Measurements from ENCODE around the gene GJB3. TPM values are rescaled to one million over a fixed set of nuclear protein-coding genes. Genes with fewer than 3 reads are reported as not detected.

Gene GJB3
- total and polyA plus RNA-seq, 5 donors from 2014 or later, result not detected

DNA sequence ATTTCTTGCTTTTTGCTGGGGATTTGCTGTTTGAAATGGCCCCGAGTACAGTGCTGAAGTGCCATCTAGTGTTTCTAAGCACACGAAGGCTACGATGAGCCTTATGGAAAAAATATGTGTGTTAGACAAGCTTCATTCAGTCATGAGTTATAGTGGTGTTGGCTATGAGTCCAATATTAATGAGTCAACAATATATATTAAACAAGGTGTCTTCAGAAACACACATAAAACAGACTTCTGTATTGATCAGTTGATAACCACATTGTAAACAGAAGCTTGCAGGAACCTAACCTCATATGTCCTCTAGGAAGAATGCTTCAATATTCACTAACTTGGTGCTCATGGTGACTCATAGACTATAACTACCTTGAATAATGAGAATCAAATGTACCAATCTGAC, 27.9 kb upstream of the GJB3 start:
- H3K4me3 Mint-ChIP-seq, result no peak overlapping the region
- Histone ChIP-seq H3K4me3 (ENCODE audit: low read depth, low read length) (no peak overlapping the region), H3K27ac (ENCODE audit: insufficient read depth, low read length, poor library complexity, severe bottlenecking) (no peak overlapping the region), H3K36me3 (ENCODE audit: control insufficient read depth, insufficient read depth, low read length) (no peaks in the 10 kb centered on the region), H3K4me1 (ENCODE audit: control insufficient read depth, insufficient read depth, low read length, poor library complexity, severe bottlenecking) (no peaks in the 10 kb centered on the region), H3K9me3 (ENCODE audit: control insufficient read depth in 2 of 2, low read length in 2 of 2) (no peaks in the 10 kb centered on the region), H3K27me3 (ENCODE audit: control insufficient read depth, insufficient read depth, low read length) (no peaks in the 10 kb centered on the region)
- no peaks in the 10 kb centered on the region for H3K4me1 Mint-ChIP-seq
- no peaks in the 10 kb centered on the region for H3K36me3 Mint-ChIP-seq
- H3K27me3 Mint-ChIP-seq, result peaks cover 12% of the 10 kb centered on the region
- ATAC-seq (ENCODE audit: low read depth in 2 of 2) (no peak), DNase-seq (no peak)
- no peak overlapping the region for H3K27ac Mint-ChIP-seq
- peaks cover 0 to 2% (median 0%) of the 10 kb centered on the region in 7 donors for H3K9me3 Mint-ChIP-seq

DNA sequence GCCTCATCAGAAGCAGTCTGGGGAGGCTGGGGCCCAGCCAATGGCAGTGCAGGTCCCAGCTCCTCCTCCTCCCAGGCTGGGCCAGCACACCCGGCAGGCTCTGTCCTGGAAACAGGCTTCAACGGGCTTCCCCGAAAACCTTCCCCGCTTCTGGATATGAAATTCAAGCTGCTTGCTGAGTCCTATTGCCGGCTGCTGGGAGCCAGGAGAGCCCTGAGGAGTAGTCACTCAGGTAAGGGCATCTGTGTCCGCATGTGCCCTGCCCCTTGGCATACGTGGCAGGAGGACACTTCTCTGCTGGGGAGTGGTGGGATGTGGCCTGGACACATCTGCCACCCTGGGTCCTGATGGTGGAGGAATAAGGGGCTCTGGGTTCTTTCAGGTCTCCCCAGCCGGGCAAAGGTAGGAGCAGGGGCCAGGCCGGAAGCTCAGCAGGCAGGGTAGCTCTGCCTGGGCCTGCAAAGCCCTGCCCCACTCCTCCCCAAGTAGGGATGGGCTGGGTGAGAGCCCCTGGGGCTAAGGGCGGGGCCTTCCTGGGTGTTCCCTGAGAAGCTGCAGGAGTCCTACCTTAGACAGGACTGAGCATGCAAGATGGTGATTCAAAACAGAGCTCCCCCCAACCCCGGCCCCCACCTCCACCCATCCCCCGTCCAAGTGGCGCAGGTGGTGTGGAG, 25.9 kb upstream of the GJB3 start, which contains the start of gene GJB5:
Gene GJB5, plus strand, starts transcription at position 84 of the 674 bp plus-strand sequence. CDS start 2,284 bp downstream, outside the sequence.
- Mint-ChIP-seq H3K36me3 (no peaks in the 10 kb centered on the region), H3K4me1 (no peaks in the 10 kb centered on the region), H3K9me3 (peaks cover 0 to 2% (median 0%) of the 10 kb centered on the region in 7 donors), H3K27me3 (peaks cover 7% of the 10 kb centered on the region), H3K27ac (no peak within 1 kb of the TSS), H3K4me3 (no peak within 1 kb of the TSS)
- DNase-seq (no peak), ATAC-seq (ENCODE audit: low read depth in 2 of 2) (no peak)
- H3K4me1 ChIP-seq (ENCODE audit: control insufficient read depth, insufficient read depth, low read length, poor library complexity, severe bottlenecking), result no peaks in the 10 kb centered on the region
- H3K9me3 ChIP-seq (ENCODE audit: control insufficient read depth in 2 of 2, low read length in 2 of 2), result no peaks in the 10 kb centered on the region
- H3K27me3 ChIP-seq (ENCODE audit: control insufficient read depth, insufficient read depth, low read length), result no peaks in the 10 kb centered on the region
- H3K4me3 ChIP-seq (ENCODE audit: low read depth, low read length), result no peak within 1 kb of the TSS
- no peak within 1 kb of the TSS for H3K27ac ChIP-seq (ENCODE audit: insufficient read depth, low read length, poor library complexity, severe bottlenecking)
- H3K36me3 ChIP-seq (ENCODE audit: control insufficient read depth, insufficient read depth, low read length), result no peaks in the 10 kb centered on the region

DNA sequence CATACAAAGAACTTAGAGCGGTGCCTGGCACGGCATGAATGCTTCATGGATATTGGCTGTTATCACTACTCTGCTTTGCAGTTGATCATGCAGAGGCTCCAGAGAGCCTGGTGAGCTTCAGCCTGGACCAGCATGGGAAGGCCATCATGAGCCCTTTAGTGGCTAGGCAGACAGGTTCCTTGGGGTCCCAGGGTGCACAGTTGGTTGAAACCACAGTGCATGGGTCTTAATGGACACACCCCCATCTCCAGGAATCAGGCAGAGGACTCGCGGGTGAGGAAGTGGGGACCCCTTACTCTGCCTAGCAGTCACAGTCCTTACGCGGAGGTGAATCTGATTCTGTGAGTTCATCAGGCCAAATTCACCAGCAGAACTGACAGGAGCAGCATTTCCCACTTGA, 25.1 kb upstream of the GJB3 start:
- no peak for ATAC-seq (ENCODE audit: low read depth in 2 of 2)
- H3K4me1 ChIP-seq (ENCODE audit: control insufficient read depth, insufficient read depth, low read length, poor library complexity, severe bottlenecking), result no peaks in the 10 kb centered on the region

DNA sequence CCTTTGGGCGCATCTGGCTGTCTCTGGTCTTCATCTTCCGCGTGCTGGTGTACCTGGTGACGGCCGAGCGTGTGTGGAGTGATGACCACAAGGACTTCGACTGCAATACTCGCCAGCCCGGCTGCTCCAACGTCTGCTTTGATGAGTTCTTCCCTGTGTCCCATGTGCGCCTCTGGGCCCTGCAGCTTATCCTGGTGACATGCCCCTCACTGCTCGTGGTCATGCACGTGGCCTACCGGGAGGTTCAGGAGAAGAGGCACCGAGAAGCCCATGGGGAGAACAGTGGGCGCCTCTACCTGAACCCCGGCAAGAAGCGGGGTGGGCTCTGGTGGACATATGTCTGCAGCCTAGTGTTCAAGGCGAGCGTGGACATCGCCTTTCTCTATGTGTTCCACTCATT, 23.6 kb upstream of the GJB3 start:
- no peak overlapping the region for H3K27ac ChIP-seq (ENCODE audit: insufficient read depth, low read length, poor library complexity, severe bottlenecking)
- Mint-ChIP-seq H3K36me3 (no peaks in the 10 kb centered on the region), H3K27me3 (peaks cover 7% of the 10 kb centered on the region), H3K4me1 (no peaks in the 10 kb centered on the region), H3K9me3 (no peaks in the 10 kb centered on the region), H3K27ac (no peak overlapping the region), H3K4me3 (no peak overlapping the region)
- ATAC-seq (ENCODE audit: low read depth in 2 of 2), result no peak
- H3K4me3 ChIP-seq (ENCODE audit: low read depth, low read length), result no peak overlapping the region
- no peaks in the 10 kb centered on the region for H3K27me3 ChIP-seq (ENCODE audit: control insufficient read depth, insufficient read depth, low read length)
- no peak for DNase-seq
- no peaks in the 10 kb centered on the region for H3K9me3 ChIP-seq (ENCODE audit: control insufficient read depth in 2 of 2, low read length in 2 of 2)
- H3K4me1 ChIP-seq (ENCODE audit: control insufficient read depth, insufficient read depth, low read length, poor library complexity, severe bottlenecking), result no peaks in the 10 kb centered on the region
- no peaks in the 10 kb centered on the region for H3K36me3 ChIP-seq (ENCODE audit: control insufficient read depth, insufficient read depth, low read length)

More for the DNA sequence above, 25.1 kb upstream of the GJB3 start:
- H3K4me3 ChIP-seq (ENCODE audit: low read depth, low read length), result no peak overlapping the region
- no peak overlapping the region for H3K27ac ChIP-seq (ENCODE audit: insufficient read depth, low read length, poor library complexity, severe bottlenecking)
- H3K9me3 ChIP-seq (ENCODE audit: control insufficient read depth in 2 of 2, low read length in 2 of 2), result no peaks in the 10 kb centered on the region
- peaks cover 7% of the 10 kb centered on the region for H3K27me3 Mint-ChIP-seq
- H3K4me1 Mint-ChIP-seq, result no peaks in the 10 kb centered on the region
- no peaks in the 10 kb centered on the region for H3K36me3 Mint-ChIP-seq
- peaks cover 0 to 2% (median 0%) of the 10 kb centered on the region in 7 donors for H3K9me3 Mint-ChIP-seq
- DNase-seq, result no peak
- no peak overlapping the region for H3K4me3 Mint-ChIP-seq
- H3K27me3 ChIP-seq (ENCODE audit: control insufficient read depth, insufficient read depth, low read length), result no peaks in the 10 kb centered on the region
- no peak overlapping the region for H3K27ac Mint-ChIP-seq
- no peaks in the 10 kb centered on the region for H3K36me3 ChIP-seq (ENCODE audit: control insufficient read depth, insufficient read depth, low read length)

DNA sequence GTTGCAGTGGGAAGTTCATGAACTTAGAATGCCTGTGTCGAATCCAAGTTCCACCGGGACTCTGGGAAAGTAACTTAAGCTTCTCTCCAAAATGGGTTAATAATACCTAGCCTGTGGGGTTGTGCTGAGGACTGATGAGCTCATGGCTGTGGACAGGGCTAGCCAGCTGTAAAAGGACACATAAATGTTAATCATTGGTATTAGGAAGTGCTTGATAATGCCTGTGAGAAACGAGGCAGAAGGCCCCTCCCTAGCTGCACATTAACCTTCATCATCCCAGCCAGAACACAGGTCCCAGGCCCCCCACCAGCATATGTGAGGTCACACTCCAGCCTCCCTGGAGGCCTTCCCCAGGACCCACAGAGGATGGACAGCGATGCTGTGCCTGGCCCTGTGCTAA, 22.3 kb upstream of the GJB3 start:
- DNase-seq (no peak), ATAC-seq (ENCODE audit: low read depth in 2 of 2) (no peak)
- Histone ChIP-seq H3K4me1 (ENCODE audit: control insufficient read depth, insufficient read depth, low read length, poor library complexity, severe bottlenecking) (no peaks in the 10 kb centered on the region), H3K9me3 (ENCODE audit: control insufficient read depth in 2 of 2, low read length in 2 of 2) (no peaks in the 10 kb centered on the region), H3K36me3 (ENCODE audit: control insufficient read depth, insufficient read depth, low read length) (no peaks in the 10 kb centered on the region), H3K27me3 (ENCODE audit: control insufficient read depth, insufficient read depth, low read length) (no peaks in the 10 kb centered on the region), H3K4me3 (ENCODE audit: low read depth, low read length) (no peak overlapping the region), H3K27ac (ENCODE audit: insufficient read depth, low read length, poor library complexity, severe bottlenecking) (no peak overlapping the region)
- Mint-ChIP-seq H3K4me1 (no peaks in the 10 kb centered on the region), H3K36me3 (no peaks in the 10 kb centered on the region), H3K9me3 (no peaks in the 10 kb centered on the region), H3K4me3 (no peak overlapping the region), H3K27ac (no peak overlapping the region), H3K27me3 (peaks cover 11% of the 10 kb centered on the region)

DNA sequence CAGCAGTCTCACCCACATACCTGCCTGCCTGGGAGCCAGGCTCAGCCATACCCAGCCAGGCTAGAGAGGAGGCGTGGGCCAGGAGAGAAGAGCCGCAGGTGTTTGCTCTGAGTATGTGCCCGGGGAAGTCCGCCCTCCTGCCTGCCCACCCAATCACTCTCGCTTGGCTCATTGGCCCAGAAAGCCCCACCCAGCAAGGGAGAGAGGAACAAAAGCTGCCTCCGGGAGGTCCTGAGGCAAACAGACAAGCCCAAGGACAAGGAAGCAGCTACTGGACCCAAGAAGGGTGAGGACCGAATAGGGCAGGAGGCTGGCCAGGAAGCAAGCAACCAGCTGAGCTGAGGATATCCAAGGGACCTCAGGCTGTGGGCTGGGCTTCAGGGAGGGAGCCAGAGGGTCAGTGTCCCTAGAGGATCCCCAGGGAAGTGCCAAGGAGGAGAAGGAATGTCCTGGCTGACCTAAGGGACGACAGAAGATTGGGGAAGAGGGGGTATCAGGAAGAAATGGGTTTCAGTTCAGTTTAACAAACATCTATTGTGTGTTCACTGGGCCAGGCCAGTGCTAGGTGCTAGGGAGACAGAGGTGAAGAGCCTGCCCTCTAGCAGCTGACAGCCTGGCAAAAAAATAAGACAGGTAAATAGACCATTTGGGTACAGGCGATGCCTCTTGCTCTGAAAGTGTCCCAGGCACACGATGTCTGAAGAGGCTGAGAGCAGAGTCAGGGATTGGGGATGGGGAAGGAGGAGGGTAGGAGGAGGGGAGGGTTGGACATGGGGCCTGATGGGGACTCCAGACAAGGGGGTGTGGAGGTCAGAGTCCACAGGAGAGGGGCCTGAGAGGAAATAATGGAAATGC, 21.3 kb upstream of the GJB3 start, which contains the start of gene GJB4:
Gene GJB4, plus strand, starts transcription at position 238 of the 855 bp plus-strand sequence. CDS start 1,515 bp downstream, outside the sequence.
- H3K9me3 Mint-ChIP-seq, result no peaks in the 10 kb centered on the region

DNA sequence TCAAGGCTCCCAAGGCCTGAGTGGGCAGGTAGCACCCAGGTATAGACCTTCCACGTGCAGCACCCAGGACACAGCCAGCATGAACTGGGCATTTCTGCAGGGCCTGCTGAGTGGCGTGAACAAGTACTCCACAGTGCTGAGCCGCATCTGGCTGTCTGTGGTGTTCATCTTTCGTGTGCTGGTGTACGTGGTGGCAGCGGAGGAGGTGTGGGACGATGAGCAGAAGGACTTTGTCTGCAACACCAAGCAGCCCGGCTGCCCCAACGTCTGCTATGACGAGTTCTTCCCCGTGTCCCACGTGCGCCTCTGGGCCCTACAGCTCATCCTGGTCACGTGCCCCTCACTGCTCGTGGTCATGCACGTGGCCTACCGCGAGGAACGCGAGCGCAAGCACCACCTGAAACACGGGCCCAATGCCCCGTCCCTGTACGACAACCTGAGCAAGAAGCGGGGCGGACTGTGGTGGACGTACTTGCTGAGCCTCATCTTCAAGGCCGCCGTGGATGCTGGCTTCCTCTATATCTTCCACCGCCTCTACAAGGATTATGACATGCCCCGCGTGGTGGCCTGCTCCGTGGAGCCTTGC, 19.7 kb upstream of the GJB3 start:
- ATAC-seq (ENCODE audit: low read depth in 2 of 2) (no peak), DNase-seq (no peak)
- H3K4me1 Mint-ChIP-seq, result no peaks in the 10 kb centered on the region
- Histone ChIP-seq H3K36me3 (ENCODE audit: control insufficient read depth, insufficient read depth, low read length) (no peaks in the 10 kb centered on the region), H3K27ac (ENCODE audit: insufficient read depth, low read length, poor library complexity, severe bottlenecking) (no peak overlapping the region), H3K9me3 (ENCODE audit: control insufficient read depth in 2 of 2, low read length in 2 of 2) (no peaks in the 10 kb centered on the region), H3K27me3 (ENCODE audit: control insufficient read depth, insufficient read depth, low read length) (no peaks in the 10 kb centered on the region), H3K4me3 (ENCODE audit: low read depth, low read length) (no peak overlapping the region), H3K4me1 (ENCODE audit: control insufficient read depth, insufficient read depth, low read length, poor library complexity, severe bottlenecking) (no peaks in the 10 kb centered on the region)
- no peak overlapping the region for H3K4me3 Mint-ChIP-seq
- H3K9me3 Mint-ChIP-seq, result no peaks in the 10 kb centered on the region
- H3K27me3 Mint-ChIP-seq, result peaks cover 11% of the 10 kb centered on the region
- H3K27ac Mint-ChIP-seq, result no peak overlapping the region
- H3K36me3 Mint-ChIP-seq, result no peaks in the 10 kb centered on the region

More for the DNA sequence above, 21.3 kb upstream of the GJB3 start, which contains the start of gene GJB4:
- no peaks in the 10 kb centered on the region for H3K36me3 ChIP-seq (ENCODE audit: control insufficient read depth, insufficient read depth, low read length)
- no peak within 1 kb of the TSS for H3K27ac ChIP-seq (ENCODE audit: insufficient read depth, low read length, poor library complexity, severe bottlenecking)
- no peaks in the 10 kb centered on the region for H3K4me1 ChIP-seq (ENCODE audit: control insufficient read depth, insufficient read depth, low read length, poor library complexity, severe bottlenecking)
- no peaks in the 10 kb centered on the region for H3K27me3 ChIP-seq (ENCODE audit: control insufficient read depth, insufficient read depth, low read length)
- no peak within 1 kb of the TSS for H3K27ac Mint-ChIP-seq
- H3K4me3 ChIP-seq (ENCODE audit: low read depth, low read length), result no peak within 1 kb of the TSS
- H3K4me1 Mint-ChIP-seq, result no peaks in the 10 kb centered on the region
- no peaks in the 10 kb centered on the region for H3K36me3 Mint-ChIP-seq
- no peak within 1 kb of the TSS for H3K4me3 Mint-ChIP-seq
- H3K27me3 Mint-ChIP-seq, result peaks cover 11% of the 10 kb centered on the region
- DNase-seq (no peak), ATAC-seq (ENCODE audit: low read depth in 2 of 2) (no peak)
- no peaks in the 10 kb centered on the region for H3K9me3 ChIP-seq (ENCODE audit: control insufficient read depth in 2 of 2, low read length in 2 of 2)

All from CD4-positive, CD25-positive, alpha-beta regulatory T cell (primary cell).